Common myeloid progenitor, CD34-positive (primary cell): ENCODE measurements around the gene CLCN4. TPM values are rescaled to one million over a fixed set of nuclear protein-coding genes. Genes with fewer than 3 reads are reported as not detected.

ENCODE experiments used
- CTCF ChIA-PET: fragments of 350-600 bp; sonication (Branson Sonifier 250); formaldehyde crosslinking; loops from one replicate; lab custom pipeline; 2021; ENCODE audit warnings: antibody characterized with exemption; lab: Charles Lee
- POLR2A ChIA-PET: fragments of 350-600 bp; sonication (Branson Sonifier 250); formaldehyde crosslinking; loops from one replicate; lab custom pipeline; 2021; ENCODE audit warnings: antibody characterized with exemption; lab: Charles Lee
- DNase-seq, 3 donors: peaks; one replicate each; pipeline versions ENCODE4 v3.0.0 to v3.0.0-alpha.2; 2013
- H3K27ac ChIP-seq, 2 experiments: 1 replicate in 1 of 2; 2 replicates in 1 of 2; pipeline ENCODE4 v1.7.0; 2013; ENCODE audit warnings: inconsistent platforms in 2 of 2, low read length in 2 of 2, mild to moderate bottlenecking in 2 of 2, low read depth in 1 of 2, moderate library complexity in 1 of 2; ENCODE audit not compliant: severe bottlenecking in 2 of 2, insufficient read depth in 1 of 2, poor library complexity in 1 of 2
- H3K27me3 ChIP-seq, 5 experiments: replicated peaks in 2 of 5; 1 replicate in 3 of 5; 2 replicates in 2 of 5; pipeline versions ENCODE4 v1.6.1 to v1.7.0; 2013; ENCODE audit warnings: low read length in 4 of 5, mild to moderate bottlenecking in 2 of 5, moderate library complexity in 2 of 5, inconsistent platforms in 1 of 5; ENCODE audit not compliant: insufficient read depth in 5 of 5, control insufficient read depth in 4 of 5
- H3K36me3 ChIP-seq, 4 experiments: 1 replicate in 2 of 4; 2 replicates in 2 of 4; pipeline versions ENCODE4 v1.6.1 to v1.7.0; 2013; ENCODE audit warnings: low read length in 3 of 4, control low read depth in 1 of 4, mild to moderate bottlenecking in 1 of 4; ENCODE audit not compliant: control insufficient read depth in 4 of 4, insufficient read depth in 4 of 4
- H3K4me1 ChIP-seq, 4 experiments: 1 replicate in 3 of 4; 2 replicates in 1 of 4; pipeline versions ENCODE4 v1.6.1 to v1.7.1; 2013; ENCODE audit warnings: low read length in 3 of 4, mild to moderate bottlenecking in 3 of 4, control low read depth in 1 of 4, inconsistent platforms in 1 of 4, moderate library complexity in 1 of 4; ENCODE audit not compliant: control insufficient read depth in 4 of 4, insufficient read depth in 4 of 4; ENCODE audit errors: control extremely low read depth in 1 of 4
- H3K4me3 ChIP-seq, 7 experiments: 1 replicate in 4 of 7; 2 replicates in 3 of 7; pipeline versions ENCODE4 v1.5.1 to v1.7.0; 2013; ENCODE audit warnings: mild to moderate bottlenecking in 7 of 7, low read length in 6 of 7, moderate library complexity in 6 of 7, inconsistent platforms in 2 of 7, low read depth in 2 of 7, control low read depth in 1 of 7; ENCODE audit not compliant: insufficient read depth in 4 of 7, control insufficient read depth in 1 of 7; ENCODE audit errors: extremely low read depth in 1 of 7
- H3K9me3 ChIP-seq, 5 experiments: 1 replicate in 4 of 5; 2 replicates in 1 of 5; pipeline versions ENCODE4 v1.6.1 to v1.7.1; 2013; ENCODE audit warnings: low read length in 4 of 5, mild to moderate bottlenecking in 2 of 5, inconsistent platforms in 1 of 5, low read depth in 1 of 5, moderate library complexity in 1 of 5; ENCODE audit not compliant: control insufficient read depth in 4 of 5, insufficient read depth in 2 of 5; ENCODE audit errors: control extremely low read depth in 1 of 5
- WGBS: methylation state at CpG from one replicate; pipeline ENCODE4 v1.1.5; 2013; ENCODE audit not compliant: insufficient coverage; 5-methylcytosine and 5-hydroxymethylcytosine counted together
- polyA plus RNA-seq: library from polyadenylated mRNA; unstranded; fragments of 120-200 nt; gene quantifications from one replicate; pipeline ENCODE4 v1.2.1, GENCODE V29; 2013

The CLCN4 gene
- 1.5 TPM for polyA plus RNA-seq

DNA sequence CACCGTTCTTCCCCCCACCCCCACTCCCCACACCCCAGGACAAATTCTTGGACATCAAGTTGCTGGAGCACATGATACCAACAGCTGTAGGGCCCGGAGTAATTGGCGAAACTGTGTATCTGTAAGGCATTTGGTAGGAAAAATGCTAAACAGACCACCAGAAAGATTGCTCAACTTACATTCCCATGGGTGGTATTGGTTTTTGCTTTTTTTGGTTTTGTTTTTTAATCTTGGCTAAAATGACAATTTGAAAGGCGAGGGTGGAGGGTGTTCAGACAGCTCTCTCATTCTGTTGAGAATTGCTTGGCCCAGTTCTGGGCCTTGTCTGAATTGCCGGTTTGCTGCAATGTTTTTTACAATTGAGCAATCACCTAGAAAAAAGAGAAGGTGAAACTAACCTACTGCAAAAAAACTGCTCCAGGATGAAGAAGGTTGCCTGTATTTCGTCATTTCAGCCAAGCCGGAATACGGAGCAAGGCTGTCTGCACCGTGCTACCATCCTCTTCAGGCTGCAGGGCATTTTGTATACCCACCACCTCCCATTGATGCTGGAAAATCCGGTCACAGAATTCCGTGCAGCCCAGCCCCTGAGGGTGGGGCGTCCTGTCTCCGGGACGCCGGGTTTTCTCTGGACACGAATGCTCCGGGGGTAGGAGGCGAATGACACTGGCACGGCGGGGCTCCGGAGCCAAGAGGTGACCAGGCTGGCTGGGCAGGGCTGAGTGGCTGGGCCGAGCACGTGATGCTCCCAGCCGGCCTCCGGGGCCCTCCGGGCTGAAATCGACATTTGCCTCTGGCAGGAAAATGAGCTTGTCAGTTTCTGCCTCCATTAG lies at the start of gene CLCN4:
Gene CLCN4, plus strand, starts transcription at position 777 of the 833 bp plus-strand sequence. CDS start 28,058 bp downstream, outside the sequence.
- Histone ChIP-seq H3K36me3 (no peaks in the 10 kb centered on the region), H3K4me3 (peak within 1 kb of the TSS in 6 of 7 experiments; percentile 2 to 71 (median 42)), H3K27me3 (peaks cover 0 to 55% (median 0%) of the 10 kb centered on the region in 5 experiments), H3K27ac (peak within 1 kb of the TSS in 1 of 2 experiments; percentile 5), H3K4me1 (peaks cover 0 to 13% (median 6%) of the 10 kb centered on the region in 4 experiments), H3K9me3 (peaks cover 0 to 4% (median 0%) of the 10 kb centered on the region in 5 experiments)
- DNase-seq: peak in 2 of 3 donors; percentile 31 to 38
- CTCF ChIA-PET: no interaction called here
- POLR2A ChIA-PET: no interaction called here
- 21% methylated on average over 24 of the region's 27 CpGs for WGBS

- Histone ChIP-seq H3K36me3 (peaks cover 0 to 9% (median 0%) of the 10 kb centered on the region in 4 experiments), H3K4me1 (peaks cover 0 to 31% (median 13%) of the 10 kb centered on the region in 4 experiments), H3K4me3 (no peak overlapping the region), H3K27ac (no peak overlapping the region), H3K27me3 (no peaks in the 10 kb centered on the region), H3K9me3 (peaks cover 0 to 3% (median 0%) of the 10 kb centered on the region in 5 experiments)
- ChIA-PET POLR2A (no interaction called here), CTCF (interaction anchor here (0.9 to 4.2 kb wide), 3 partner anchors 11 to 233 kb away, joined by 3 to 18 read pairs (median 5); no protein-coding TSS in a partner anchor)
- no peak for DNase-seq
- WGBS: no CpG with 5 or more reads among the region's 2 CpGs
Measured at GRCh38 chrX:10107483-10107882, 49.3 kb upstream of the CLCN4 start.

DNA sequence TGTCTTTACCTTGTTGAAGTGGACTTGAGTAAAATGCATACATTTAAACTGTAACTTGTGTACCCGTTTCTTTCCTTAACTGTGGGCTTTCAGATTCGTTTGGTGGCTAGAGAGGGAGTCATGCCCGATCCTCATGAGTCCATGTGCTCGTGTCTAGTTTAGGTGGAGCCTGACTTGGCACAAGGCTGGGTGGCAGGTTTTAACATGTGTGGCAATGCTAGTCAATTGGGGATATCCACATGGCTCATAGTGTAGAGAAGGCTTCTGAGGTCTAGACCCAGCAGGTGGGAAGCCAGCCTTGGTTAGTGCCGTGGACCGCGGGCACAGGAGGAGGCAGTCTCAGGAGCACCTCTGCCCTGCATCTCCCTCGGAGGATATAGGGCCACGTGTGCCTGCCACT lies 48.5 kb upstream of the CLCN4 start:
- WGBS: 83% methylated on average over 9 of the region's 9 CpGs
- Histone ChIP-seq H3K36me3 (peaks cover 0 to 4% (median 0%) of the 10 kb centered on the region in 4 experiments), H3K9me3 (peaks cover 0 to 3% (median 0%) of the 10 kb centered on the region in 5 experiments), H3K4me3 (no peak overlapping the region), H3K27ac (no peak overlapping the region), H3K4me1 (peaks cover 0 to 32% (median 13%) of the 10 kb centered on the region in 4 experiments), H3K27me3 (no peaks in the 10 kb centered on the region)
- no peak for DNase-seq
- ChIA-PET CTCF (interaction anchor here (0.9 to 4.2 kb wide), 3 partner anchors 11 to 234 kb away, joined by 3 to 18 read pairs (median 5); no protein-coding TSS in a partner anchor), POLR2A (no interaction called here)

GRCh38 chrX:10109695-10110094 lies 47.1 kb upstream of the CLCN4 start:
- peaks cover 0 to 32% (median 13%) of the 10 kb centered on the region in 4 experiments for H3K4me1 ChIP-seq
- WGBS: 90% methylated on average over 26 of the region's 27 CpGs

GRCh38 chrX:10110316-10110935 lies 46.3 kb upstream of the CLCN4 start:
- Histone ChIP-seq H3K4me3 (peak overlapping the region in 1 of 7 experiments; percentile 34), H3K27me3 (no peaks in the 10 kb centered on the region), H3K9me3 (no peaks in the 10 kb centered on the region), H3K4me1 (peaks cover 0 to 34% (median 13%) of the 10 kb centered on the region in 4 experiments), H3K27ac (peak overlapping the region; percentile 43 to 71), H3K36me3 (no peaks in the 10 kb centered on the region)
- WGBS: 81% methylated on average over 14 of the region's 16 CpGs
- no peak for DNase-seq
- ChIA-PET CTCF (interaction anchor here (1.0 to 2.9 kb wide), 4 partner anchors 35 to 491 kb away, joined by 3 to 8 read pairs (median 4); no protein-coding TSS in a partner anchor), POLR2A (no interaction called here)

More at GRCh38 chrX:10109695-10110094, 47.1 kb upstream of the CLCN4 start:
- Histone ChIP-seq H3K27me3 (no peaks in the 10 kb centered on the region), H3K4me3 (no peak overlapping the region), H3K27ac (no peak overlapping the region), H3K36me3 (no peaks in the 10 kb centered on the region), H3K9me3 (no peaks in the 10 kb centered on the region)
- CTCF ChIA-PET: interaction anchor here (1.1 to 4.2 kb wide), 4 partner anchors 9 to 113 kb away, joined by 3 to 18 read pairs (median 6); no protein-coding TSS in a partner anchor
- POLR2A ChIA-PET: no interaction called here
- no peak for DNase-seq

DNA sequence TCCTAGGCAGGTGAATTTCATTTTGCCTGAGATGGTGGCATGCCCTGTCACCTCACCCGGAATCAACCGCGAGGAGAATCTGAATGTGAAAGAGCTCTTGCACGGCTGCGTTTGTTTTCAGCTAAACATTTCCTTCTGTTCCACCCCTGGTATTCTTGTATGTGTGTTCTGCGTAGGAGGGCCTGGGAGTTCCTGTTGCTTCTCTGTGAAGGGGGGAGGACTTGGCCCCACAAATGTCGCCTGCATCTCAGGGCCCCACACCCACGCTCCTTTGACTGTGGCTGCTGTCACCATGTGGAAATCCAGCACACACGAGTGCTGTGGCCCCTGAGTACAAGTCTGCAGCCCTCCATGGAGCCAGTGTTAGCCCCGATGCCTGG lies 45.8 kb upstream of the CLCN4 start:
- ChIA-PET POLR2A (no interaction called here), CTCF (interaction anchor here (1.0 to 2.9 kb wide), 5 partner anchors 93 to 490 kb away, joined by 3 to 8 read pairs (median 4); no protein-coding TSS in a partner anchor)
- peaks cover 0 to 34% (median 13%) of the 10 kb centered on the region in 4 experiments for H3K4me1 ChIP-seq
- H3K9me3 ChIP-seq: no peaks in the 10 kb centered on the region
- H3K4me3 ChIP-seq: peak overlapping the region in 1 of 7 experiments; percentile 34
- no peaks in the 10 kb centered on the region for H3K27me3 ChIP-seq
- peak overlapping the region; percentile 43 to 71 for H3K27ac ChIP-seq
- WGBS: 56% methylated on average over 6 of the region's 10 CpGs
- DNase-seq: peak; percentile 46 to 86 (median 77)
- H3K36me3 ChIP-seq: no peaks in the 10 kb centered on the region
